HG03139 (cell line): ENCODE results near the gene ATP2C2.
"Not testable (repeated sequence)": the region's sequence is repeated elsewhere in the genome, so short reads cannot be mapped to it uniquely, and the experiment has no call there.

ENCODE experiments used
- ATAC-seq: cut with Tn5 transposase; IDR thresholded peaks from one replicate; pipeline ENCODE4 v1.9.1; 2021; ENCODE audit not compliant: unreplicated experiment

Gene ATP2C2

GRCh38 chr16:84391151-84392030, 23.1 kb downstream of the ATP2C2 start:
- ATAC-seq, result no peak

GRCh38 chr16:84392031-84392360, 23.7 kb downstream of the ATP2C2 start:
- ATAC-seq, result no peak

- ATAC-seq, result not testable (repeated sequence)
Observed at GRCh38 chr16:84396082-84396481, 27.7 kb downstream of the ATP2C2 start.

GRCh38 chr16:84396537-84397008, 28.2 kb downstream of the ATP2C2 start:
- ATAC-seq, result no peak

- ATAC-seq, result no peak
Observed at GRCh38 chr16:84397090-84397489, 28.8 kb downstream of the ATP2C2 start.

- ATAC-seq, result no peak
Observed at GRCh38 chr16:84398701-84399100, 30.4 kb downstream of the ATP2C2 start.

GRCh38 chr16:84399912-84400311, 31.6 kb downstream of the ATP2C2 start:
- not testable (repeated sequence) for ATAC-seq

GRCh38 chr16:84403435-84403834, 35.1 kb downstream of the ATP2C2 start:
- ATAC-seq, result not testable (repeated sequence)

GRCh38 chr16:84404324-84404723, 36.0 kb downstream of the ATP2C2 start:
- ATAC-seq, result no peak

GRCh38 chr16:84404936-84405639, 36.8 kb downstream of the ATP2C2 start:
- no peak for ATAC-seq

- ATAC-seq, result no peak
Observed at GRCh38 chr16:84406006-84406963, 37.9 kb downstream of the ATP2C2 start.

- no peak for ATAC-seq
Observed at GRCh38 chr16:84407588-84408313, 39.4 kb downstream of the ATP2C2 start.

GRCh38 chr16:84408314-84408690, 40.0 kb downstream of the ATP2C2 start:
- no peak for ATAC-seq

- no peak for ATAC-seq
Observed at GRCh38 chr16:84408856-84409255, 40.5 kb downstream of the ATP2C2 start.

GRCh38 chr16:84410361-84411138, 42.2 kb downstream of the ATP2C2 start:
- ATAC-seq, result no peak

- ATAC-seq, result no peak
Observed at GRCh38 chr16:84411768-84412167, 43.4 kb downstream of the ATP2C2 start.

GRCh38 chr16:84412262-84412661, 43.9 kb downstream of the ATP2C2 start:
- ATAC-seq, result no peak

GRCh38 chr16:84413244-84414004, 45.1 kb downstream of the ATP2C2 start:
- ATAC-seq, result no peak

GRCh38 chr16:84414789-84415326, 46.5 kb downstream of the ATP2C2 start:
- no peak for ATAC-seq
